Esophagus squamous epithelium (tissue), 5 donors: Measurements from ENCODE around the gene LIPM. TPM values are rescaled to one million over a fixed set of nuclear protein-coding genes. Genes with fewer than 3 reads are reported as not detected.

Experiments
- DNase-seq: peaks from one replicate; lab custom pipeline; 2025; lab: John Stamatoyannopoulos, UW
- H3K27ac ChIP-seq, 4 donors: fragments of 200-600 bp; sonication (generic); one replicate each; pipeline ENCODE4 v1.5.1; 2016 to 2019; ENCODE audit warnings: mild to moderate bottlenecking in 1 of 4
- H3K27me3 ChIP-seq, 4 donors: fragments of 200-600 bp; sonication (generic); 1 replicate in 3 of 4; 2 replicates in 1 of 4; pipeline versions ENCODE4 v1.5.1 to v1.6.0; 2017 to 2021; ENCODE audit warnings: antibody characterized with exemption in 1 of 4
- H3K36me3 ChIP-seq, 3 donors: fragments of 200-600 bp; sonication (generic); one replicate each; pipeline ENCODE4 v1.5.1; 2016 to 2019
- H3K4me1 ChIP-seq, 3 donors: fragments of 200-600 bp; sonication (generic); one replicate each; pipeline ENCODE4 v1.5.1; 2017 to 2019
- H3K4me3 ChIP-seq, 4 donors: fragments of 200-600 bp; sonication (generic); 1 replicate in 3 of 4; 2 replicates in 1 of 4; pipeline ENCODE4 v1.5.1; 2016 to 2019; ENCODE audit warnings: mild to moderate bottlenecking in 2 of 4, moderate library complexity in 1 of 4
- H3K9me3 ChIP-seq, 3 donors: fragments of 200-600 bp; sonication (generic); one replicate each; pipeline ENCODE4 v1.5.1; 2016 to 2019
- CTCF ChIP-seq, 6 experiments: fragments of 450-650 bp in 4 of 6; fragments of 200-600 bp in 2 of 6; sonication (generic) in 2 of 6; IDR thresholded peaks; one replicate each; pipeline ENCODE4 v1.5.1; 2016 to 2019; ENCODE audit warnings: antibody characterized with exemption in 6 of 6, mild to moderate bottlenecking in 4 of 6, moderate library complexity in 4 of 6
- POLR2A ChIP-seq, 4 donors: fragments of 450-650 bp; IDR thresholded peaks; one replicate each; pipeline ENCODE4 v1.6.1; 2017; ENCODE audit warnings: antibody characterized with exemption in 4 of 4, mild to moderate bottlenecking in 4 of 4, moderate library complexity in 3 of 4
- WGBS, 2 donors: methylation state at CpG; one replicate each; pipeline ENCODE4 v1.1.5; 2018; 5-methylcytosine and 5-hydroxymethylcytosine counted together
- intact Hi-C: fragments of 100-400 bp; cut with DNase I; formaldehyde crosslinking; loops from one replicate; pipeline ENCODE4 v1.15.0; 2022
- total RNA-seq, 4 donors: library from RNA; depleted of rRNA; stranded (reverse); fragments of >200 nt; gene quantifications; one replicate each; pipeline ENCODE4 v1.1.0, GENCODE V29; 2016
- donor health status: DM: yes; HTN: yes; CAD: no.

LIPM gene
- total RNA-seq, 4 donors from 2014 or later: not detected

DNA sequence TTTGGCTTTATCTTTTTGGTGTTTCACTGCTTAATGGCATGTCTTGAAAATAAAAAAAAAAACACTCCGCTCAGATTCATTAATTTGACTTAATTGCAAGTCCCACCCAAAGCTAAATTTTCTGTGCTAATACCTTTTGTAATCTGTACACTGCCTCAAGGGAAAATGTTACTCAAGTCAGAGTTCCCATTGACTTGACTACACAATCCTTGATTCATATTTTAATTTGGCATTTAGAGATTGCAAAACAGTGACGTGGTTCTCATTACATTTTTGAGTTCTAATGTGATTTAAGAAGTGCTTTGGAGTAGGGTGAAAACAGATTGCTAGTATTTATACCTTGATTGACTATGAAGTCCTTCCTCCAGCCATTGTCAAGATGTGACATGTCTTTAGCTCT, 21.3 kb upstream of the LIPM start:
- H3K27me3 ChIP-seq: peaks cover 0 to 5% (median 1%) of the 10 kb centered on the region in 4 donors
- no peaks in the 10 kb centered on the region for H3K9me3 ChIP-seq
- no peaks in the 10 kb centered on the region for H3K36me3 ChIP-seq
- 23 to 57% methylated on average over 2 of the region's 2 CpGs for WGBS, 2 donors
- no peak for DNase-seq
- intact Hi-C loops: no loop called here
- no peak for TF ChIP-seq CTCF (IDR thresholded peaks at IDR 0.05)
- no peak for TF ChIP-seq POLR2A (IDR thresholded peaks at IDR 0.05)
- H3K4me1 ChIP-seq: no peaks in the 10 kb centered on the region
- H3K4me3 ChIP-seq: no peak overlapping the region
- H3K27ac ChIP-seq: no peak overlapping the region

- Histone ChIP-seq H3K4me3 (no peak overlapping the region), H3K36me3 (no peaks in the 10 kb centered on the region), H3K27me3 (peaks cover 0 to 3% (median 0%) of the 10 kb centered on the region in 4 donors), H3K27ac (no peak overlapping the region), H3K4me1 (no peaks in the 10 kb centered on the region), H3K9me3 (no peaks in the 10 kb centered on the region)
- no peak for TF ChIP-seq CTCF (IDR thresholded peaks at IDR 0.05)
- no peak for TF ChIP-seq POLR2A (IDR thresholded peaks at IDR 0.05)
- DNase-seq: no peak
- intact Hi-C loops: no loop called here
- 65 to 71% methylated on average over 3 of the region's 3 CpGs for WGBS, 2 donors
Observed at GRCh38 chr10:88782222-88782621, 20.3 kb upstream of the LIPM start.

DNA sequence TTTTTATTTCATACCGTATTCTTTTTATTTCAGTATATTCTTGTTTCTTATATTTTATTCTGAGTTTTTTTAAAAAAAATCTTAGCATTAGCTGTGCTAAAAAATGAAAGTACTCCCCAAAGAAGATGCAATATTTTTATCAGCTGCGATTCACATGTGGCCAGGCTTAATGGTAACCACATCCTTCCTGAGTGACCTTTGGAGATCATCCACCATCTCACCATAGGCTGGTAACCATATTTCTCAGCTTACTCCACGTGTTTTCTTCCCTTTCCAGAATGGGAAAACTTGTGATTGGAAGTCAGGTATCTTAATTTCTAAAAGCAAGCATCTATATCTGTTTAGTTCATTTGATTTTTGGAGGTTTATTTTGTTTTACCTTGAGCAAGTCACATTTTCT, 18.8 kb upstream of the LIPM start:
- intact Hi-C loops: no loop called here
- Histone ChIP-seq H3K27ac (no peak overlapping the region), H3K4me1 (no peaks in the 10 kb centered on the region), H3K27me3 (peaks cover 0 to 3% (median 0%) of the 10 kb centered on the region in 4 donors), H3K36me3 (no peaks in the 10 kb centered on the region), H3K4me3 (no peak overlapping the region), H3K9me3 (no peaks in the 10 kb centered on the region)
- DNase-seq: no peak
- TF ChIP-seq CTCF (IDR thresholded peaks at IDR 0.05) (no peak), POLR2A (IDR thresholded peaks at IDR 0.05) (no peak)
- whole genome bisulfite sequencing, 2 donors: 63 to 69% methylated on average over 3 of the region's 3 CpGs

DNA sequence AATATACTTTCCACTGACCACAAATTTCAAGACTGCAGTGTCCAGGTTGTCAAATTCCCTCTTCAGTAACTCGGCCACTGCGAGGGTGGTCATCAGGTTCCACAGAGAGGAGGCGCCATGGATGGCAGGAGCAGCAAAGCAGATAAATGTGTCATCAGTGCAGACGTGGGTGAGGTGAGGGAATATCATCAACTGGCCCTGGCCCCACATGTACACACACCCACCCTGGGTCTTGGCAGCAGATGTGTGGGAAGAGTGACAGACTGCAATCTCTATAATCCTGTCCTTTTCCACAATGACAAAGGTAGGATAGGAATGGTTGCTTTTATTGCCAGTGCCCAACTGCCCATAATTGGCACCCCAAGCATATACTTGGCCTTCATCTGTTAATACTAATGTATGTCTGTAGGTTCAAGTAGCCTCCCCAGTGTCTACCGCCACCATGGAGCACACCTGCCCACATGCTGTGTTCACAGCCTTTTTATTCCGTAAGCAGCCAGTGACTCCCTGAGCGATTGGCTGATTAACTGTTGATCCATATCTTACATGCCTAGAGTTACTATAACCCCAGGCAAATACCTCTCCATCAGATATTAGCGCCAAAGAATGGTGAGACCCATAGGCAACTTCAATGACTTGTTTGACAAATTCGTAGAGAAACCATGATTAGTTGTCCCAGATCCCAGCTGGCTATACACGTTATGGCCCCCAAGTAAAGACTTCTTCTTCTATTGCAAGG, 16.3 kb upstream of the LIPM start:
- H3K27ac ChIP-seq: no peak overlapping the region
- intact Hi-C loops: no loop called here
- WGBS, 2 donors: 83% methylated on average over 10 of the region's 10 CpGs
- no peak for DNase-seq
- TF ChIP-seq POLR2A (IDR thresholded peaks at IDR 0.05) (no peak), CTCF (IDR thresholded peaks at IDR 0.05) (no peak)
- H3K4me3 ChIP-seq: no peak overlapping the region
- H3K27me3 ChIP-seq: peaks cover 0 to 3% (median 0%) of the 10 kb centered on the region in 4 donors
- H3K36me3 ChIP-seq: no peaks in the 10 kb centered on the region
- no peaks in the 10 kb centered on the region for H3K9me3 ChIP-seq
- no peaks in the 10 kb centered on the region for H3K4me1 ChIP-seq

GRCh38 chr10:88787463-88787862, 15.1 kb upstream of the LIPM start:
- Histone ChIP-seq H3K4me1 (no peaks in the 10 kb centered on the region), H3K27ac (no peak overlapping the region), H3K9me3 (no peaks in the 10 kb centered on the region), H3K27me3 (peaks cover 0 to 3% (median 0%) of the 10 kb centered on the region in 4 donors), H3K36me3 (no peaks in the 10 kb centered on the region), H3K4me3 (no peak overlapping the region)
- no peak for TF ChIP-seq CTCF (IDR thresholded peaks at IDR 0.05)
- no peak for TF ChIP-seq POLR2A (IDR thresholded peaks at IDR 0.05)
- WGBS, 2 donors: 88 to 96% methylated on average over 5 of the region's 5 CpGs
- intact Hi-C loops: no loop called here
- DNase-seq: no peak
